HL-60 (cell line): Measurements from ENCODE around the gene THNSL1.

Source experiments
- DNase-seq, 2 experiments: peaks; one replicate each; pipeline ENCODE4 v3.0.0-alpha.2; 2010 to 2020; ENCODE audit warnings: low read depth in 1 of 2, low spot score in 1 of 2
- H3K27ac ChIP-seq: fragments of 250-450 bp; sonication (Bioruptor Pico); replicated peaks from 2 replicates; pipeline ENCODE4 v1.5.1; 2020; ENCODE audit warnings: mild to moderate bottlenecking, moderate library complexity
- H3K27me3 ChIP-seq: fragments of 250-450 bp; sonication (Bioruptor Pico); 2 replicates; pipeline ENCODE4 v1.5.1; 2021; ENCODE audit warnings: mild to moderate bottlenecking, moderate library complexity; ENCODE audit not compliant: insufficient read depth, poor library complexity, severe bottlenecking
- H3K4me3 ChIP-seq: replicated peaks from 2 replicates; pipeline ENCODE4 v1.5.1; 2011; ENCODE audit warnings: mild to moderate bottlenecking, control low read depth, low read length; ENCODE audit not compliant: insufficient read depth
- GABPA ChIP-seq: IDR thresholded peaks from 2 replicates; pipeline ENCODE4 v1.6.1; 2012; ENCODE audit warnings: low read depth
- POLR2AphosphoS5 ChIP-seq: IDR thresholded peaks from 2 replicates; pipeline ENCODE4 v1.6.1; 2012; ENCODE audit warnings: low read depth
- SPI1 ChIP-seq: IDR thresholded peaks from 2 replicates; pipeline ENCODE4 v1.6.1; 2012; ENCODE audit warnings: low read depth, mild to moderate bottlenecking, borderline replicate concordance
- TF ChIP-seq, protein P1 (sequence below): IDR thresholded peaks from 2 replicates; pipeline ENCODE4 v1.6.1; 2012; ENCODE audit warnings: low read depth; ENCODE audit not compliant: insufficient replicate concordance
- TF ChIP-seq, protein P2 (sequence below): IDR thresholded peaks from one replicate; pipeline ENCODE4 v1.5.1; 2011; ENCODE audit warnings: low read length, control low read depth, inconsistent platforms; ENCODE audit not compliant: insufficient read depth

THNSL1 gene

DNA sequence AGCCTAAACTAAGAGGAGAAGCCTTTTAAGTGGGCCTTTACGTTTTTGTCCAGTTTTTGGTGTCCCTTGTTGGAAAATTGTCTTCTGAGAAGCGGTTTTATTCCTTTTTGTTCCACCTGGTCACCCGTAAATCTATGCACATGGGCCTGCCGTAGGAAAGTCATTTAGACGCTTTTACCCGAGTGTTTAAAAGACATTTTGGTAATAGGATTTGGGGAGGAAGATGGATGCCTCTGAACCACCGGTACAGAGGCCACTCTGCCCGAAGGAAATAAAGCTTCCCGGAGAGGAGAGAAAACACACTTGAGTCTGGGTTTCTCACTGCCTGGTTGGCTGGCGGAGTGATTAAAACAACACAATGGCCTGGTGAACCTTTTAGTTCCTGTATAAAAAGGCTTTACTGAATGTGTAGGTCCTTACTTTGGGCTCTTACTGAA is 760 bp downstream of the THNSL1 start:
- Histone ChIP-seq H3K4me3 (no peak overlapping the region), H3K27me3 (no peaks in the 10 kb centered on the region), H3K27ac (no peak overlapping the region)
- no peak for DNase-seq
- TF ChIP-seq, protein P1, sequence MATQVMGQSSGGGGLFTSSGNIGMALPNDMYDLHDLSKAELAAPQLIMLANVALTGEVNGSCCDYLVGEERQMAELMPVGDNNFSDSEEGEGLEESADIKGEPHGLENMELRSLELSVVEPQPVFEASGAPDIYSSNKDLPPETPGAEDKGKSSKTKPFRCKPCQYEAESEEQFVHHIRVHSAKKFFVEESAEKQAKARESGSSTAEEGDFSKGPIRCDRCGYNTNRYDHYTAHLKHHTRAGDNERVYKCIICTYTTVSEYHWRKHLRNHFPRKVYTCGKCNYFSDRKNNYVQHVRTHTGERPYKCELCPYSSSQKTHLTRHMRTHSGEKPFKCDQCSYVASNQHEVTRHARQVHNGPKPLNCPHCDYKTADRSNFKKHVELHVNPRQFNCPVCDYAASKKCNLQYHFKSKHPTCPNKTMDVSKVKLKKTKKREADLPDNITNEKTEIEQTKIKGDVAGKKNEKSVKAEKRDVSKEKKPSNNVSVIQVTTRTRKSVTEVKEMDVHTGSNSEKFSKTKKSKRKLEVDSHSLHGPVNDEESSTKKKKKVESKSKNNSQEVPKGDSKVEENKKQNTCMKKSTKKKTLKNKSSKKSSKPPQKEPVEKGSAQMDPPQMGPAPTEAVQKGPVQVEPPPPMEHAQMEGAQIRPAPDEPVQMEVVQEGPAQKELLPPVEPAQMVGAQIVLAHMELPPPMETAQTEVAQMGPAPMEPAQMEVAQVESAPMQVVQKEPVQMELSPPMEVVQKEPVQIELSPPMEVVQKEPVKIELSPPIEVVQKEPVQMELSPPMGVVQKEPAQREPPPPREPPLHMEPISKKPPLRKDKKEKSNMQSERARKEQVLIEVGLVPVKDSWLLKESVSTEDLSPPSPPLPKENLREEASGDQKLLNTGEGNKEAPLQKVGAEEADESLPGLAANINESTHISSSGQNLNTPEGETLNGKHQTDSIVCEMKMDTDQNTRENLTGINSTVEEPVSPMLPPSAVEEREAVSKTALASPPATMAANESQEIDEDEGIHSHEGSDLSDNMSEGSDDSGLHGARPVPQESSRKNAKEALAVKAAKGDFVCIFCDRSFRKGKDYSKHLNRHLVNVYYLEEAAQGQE, result no peak
- TF ChIP-seq, protein P2, sequence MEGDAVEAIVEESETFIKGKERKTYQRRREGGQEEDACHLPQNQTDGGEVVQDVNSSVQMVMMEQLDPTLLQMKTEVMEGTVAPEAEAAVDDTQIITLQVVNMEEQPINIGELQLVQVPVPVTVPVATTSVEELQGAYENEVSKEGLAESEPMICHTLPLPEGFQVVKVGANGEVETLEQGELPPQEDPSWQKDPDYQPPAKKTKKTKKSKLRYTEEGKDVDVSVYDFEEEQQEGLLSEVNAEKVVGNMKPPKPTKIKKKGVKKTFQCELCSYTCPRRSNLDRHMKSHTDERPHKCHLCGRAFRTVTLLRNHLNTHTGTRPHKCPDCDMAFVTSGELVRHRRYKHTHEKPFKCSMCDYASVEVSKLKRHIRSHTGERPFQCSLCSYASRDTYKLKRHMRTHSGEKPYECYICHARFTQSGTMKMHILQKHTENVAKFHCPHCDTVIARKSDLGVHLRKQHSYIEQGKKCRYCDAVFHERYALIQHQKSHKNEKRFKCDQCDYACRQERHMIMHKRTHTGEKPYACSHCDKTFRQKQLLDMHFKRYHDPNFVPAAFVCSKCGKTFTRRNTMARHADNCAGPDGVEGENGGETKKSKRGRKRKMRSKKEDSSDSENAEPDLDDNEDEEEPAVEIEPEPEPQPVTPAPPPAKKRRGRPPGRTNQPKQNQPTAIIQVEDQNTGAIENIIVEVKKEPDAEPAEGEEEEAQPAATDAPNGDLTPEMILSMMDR, result no peak
- TF ChIP-seq GABPA (no peak), SPI1 (no peak), POLR2AphosphoS5 (no peak)

DNA sequence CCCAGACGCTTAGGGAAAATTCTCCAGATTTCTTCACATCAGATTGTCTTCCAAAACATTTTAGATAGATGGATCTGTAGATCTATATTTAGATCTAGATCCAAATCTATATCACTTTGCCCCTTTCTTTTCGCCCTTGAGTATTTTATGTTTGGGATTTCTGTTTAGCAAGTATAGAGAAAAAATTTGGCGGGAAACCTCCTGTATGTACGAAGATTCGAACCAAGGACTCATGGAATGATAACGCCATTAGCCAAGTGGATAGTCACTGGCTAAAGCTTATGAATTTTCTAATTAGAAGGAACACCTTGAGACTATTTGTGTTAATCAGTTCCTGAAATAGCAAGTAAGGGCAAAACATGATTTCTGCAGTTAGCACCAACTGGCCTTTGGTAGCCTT is 1.2 kb downstream of the THNSL1 start:
- DNase-seq, result no peak
- Histone ChIP-seq H3K27ac (no peak overlapping the region), H3K4me3 (no peak overlapping the region), H3K27me3 (no peaks in the 10 kb centered on the region)
- TF ChIP-seq, protein P1, result no peak
- no peak for TF ChIP-seq GABPA

DNA sequence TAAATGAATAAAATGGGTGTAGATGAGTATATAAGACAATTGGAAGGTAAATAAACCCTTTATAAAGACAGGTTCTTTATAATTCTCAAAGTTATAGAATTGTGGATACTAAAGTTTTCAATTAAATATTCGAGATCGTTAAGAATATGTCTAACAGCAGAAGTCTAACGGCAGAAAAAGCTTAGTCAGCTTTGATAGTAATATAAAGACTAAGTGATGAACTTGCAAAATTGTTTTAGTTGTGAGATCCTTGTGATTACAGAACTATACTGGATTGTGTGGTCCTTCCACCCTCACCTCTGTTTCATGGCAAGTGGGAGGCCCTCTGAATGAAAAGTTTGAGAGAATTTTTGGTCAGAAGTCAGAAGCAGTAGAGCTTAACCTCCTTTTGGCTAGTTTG is 2.3 kb downstream of the THNSL1 start:
- Histone ChIP-seq H3K27me3 (no peaks in the 10 kb centered on the region), H3K4me3 (no peak overlapping the region), H3K27ac (no peak overlapping the region)
- no peak for TF ChIP-seq GABPA
- TF ChIP-seq, protein P2, result no peak
- no peak for DNase-seq

DNA sequence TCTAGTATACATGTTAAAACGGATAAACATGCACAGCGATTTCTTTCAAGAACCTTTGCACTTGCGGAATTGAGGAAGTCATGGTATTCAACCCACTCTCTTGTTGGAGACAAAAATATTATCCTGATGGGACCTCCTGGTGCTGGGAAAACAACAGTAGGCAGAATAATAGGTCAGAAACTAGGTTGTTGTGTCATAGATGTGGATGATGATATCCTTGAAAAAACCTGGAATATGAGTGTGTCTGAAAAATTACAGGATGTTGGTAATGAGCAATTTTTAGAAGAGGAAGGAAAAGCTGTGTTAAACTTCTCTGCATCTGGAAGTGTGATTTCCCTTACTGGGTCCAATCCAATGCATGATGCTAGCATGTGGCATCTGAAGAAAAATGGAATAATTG is 6.9 kb downstream of the THNSL1 start:
- no peak for TF ChIP-seq POLR2AphosphoS5
- TF ChIP-seq, protein P2, result no peak
- no peak for TF ChIP-seq GABPA
- TF ChIP-seq, protein P1, result no peak
- no peak for TF ChIP-seq SPI1

More for the DNA sequence above, 6.9 kb downstream of the THNSL1 start:
- Histone ChIP-seq H3K4me3 (no peak overlapping the region), H3K27ac (no peak overlapping the region), H3K27me3 (no peaks in the 10 kb centered on the region)
- no peak for DNase-seq
